ENCODE measurements around the gene POLA1.

Gene POLA1

DNA sequence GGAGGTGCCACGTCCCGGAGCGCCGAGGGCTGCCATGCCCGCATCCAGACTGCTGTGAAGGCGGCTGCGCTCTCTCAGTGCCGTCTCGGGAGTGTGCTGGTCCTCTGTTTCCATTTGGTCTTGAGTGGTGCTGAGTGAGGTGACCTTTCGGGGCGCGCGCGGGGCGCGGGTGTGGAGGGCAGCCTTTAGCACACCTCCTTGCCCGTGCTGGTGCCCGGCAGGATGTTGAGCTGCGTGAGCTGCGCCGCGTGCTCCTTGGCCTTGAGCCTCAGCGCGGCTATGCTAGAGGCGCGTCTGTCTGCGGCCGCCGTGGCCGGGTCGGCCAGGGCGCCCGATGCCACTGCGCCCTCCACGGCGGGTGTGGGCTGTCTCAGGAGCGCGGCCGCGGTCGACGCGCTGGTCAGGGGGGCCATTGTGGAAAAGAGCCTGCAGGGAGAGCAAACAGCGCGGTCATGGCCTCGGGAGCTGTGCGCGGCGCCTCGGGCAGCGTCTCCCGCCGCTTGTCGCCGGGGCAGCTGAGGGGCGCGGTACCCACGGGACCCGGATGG lies 310.8 kb downstream of the POLA1 start:
- Histone ChIP-seq H3K9me3 (ENCODE audit: control insufficient read depth, low read depth, low read length) (no peaks in the 10 kb centered on the region), H3K4me3 (ENCODE audit: low read length) (peak overlapping the region; percentile 26), H3K36me3 (ENCODE audit: control insufficient read depth, low read depth, low read length) (no peaks in the 10 kb centered on the region), H3K4me1 (ENCODE audit: control insufficient read depth, low read depth, low read length) (peaks cover 33% of the 10 kb centered on the region), H3K27me3 (ENCODE audit: control insufficient read depth, insufficient read depth, low read length) (peaks cover 99% of the 10 kb centered on the region), H3K27ac (ENCODE audit: low read length) (no peak overlapping the region), H3K9ac (ENCODE audit: low read length) (no peak overlapping the region)

DNA sequence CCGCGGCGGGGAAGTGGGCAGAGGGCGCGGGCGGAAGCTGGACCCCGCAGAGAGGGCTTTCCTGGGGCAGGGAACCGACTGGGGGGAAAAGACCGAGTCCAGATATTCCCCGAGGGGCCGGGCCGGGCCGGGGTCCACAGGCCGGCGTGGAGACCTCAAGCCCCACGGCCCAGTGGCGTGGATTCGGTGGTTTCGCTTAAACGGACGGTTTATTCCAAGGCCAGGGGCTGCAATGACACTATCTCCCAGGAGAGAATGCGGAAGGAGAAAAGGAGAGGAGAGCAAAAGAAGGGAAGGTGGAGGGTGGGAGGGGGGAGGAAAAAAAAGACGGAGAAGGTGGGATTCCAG lies 311.3 kb downstream of the POLA1 start:
- H3K9ac ChIP-seq (ENCODE audit: low read length): no peak overlapping the region
- no peaks in the 10 kb centered on the region for H3K36me3 ChIP-seq (ENCODE audit: control insufficient read depth, low read depth, low read length)
- no peak overlapping the region for H3K27ac ChIP-seq (ENCODE audit: low read length)
- H3K4me1 ChIP-seq (ENCODE audit: control insufficient read depth, low read depth, low read length): peaks cover 28% of the 10 kb centered on the region
- no peak overlapping the region for H3K4me3 ChIP-seq (ENCODE audit: low read length)
- H3K9me3 ChIP-seq (ENCODE audit: control insufficient read depth, low read depth, low read length): no peaks in the 10 kb centered on the region
- peaks cover 99% of the 10 kb centered on the region for H3K27me3 ChIP-seq (ENCODE audit: control insufficient read depth, insufficient read depth, low read length)

DNA sequence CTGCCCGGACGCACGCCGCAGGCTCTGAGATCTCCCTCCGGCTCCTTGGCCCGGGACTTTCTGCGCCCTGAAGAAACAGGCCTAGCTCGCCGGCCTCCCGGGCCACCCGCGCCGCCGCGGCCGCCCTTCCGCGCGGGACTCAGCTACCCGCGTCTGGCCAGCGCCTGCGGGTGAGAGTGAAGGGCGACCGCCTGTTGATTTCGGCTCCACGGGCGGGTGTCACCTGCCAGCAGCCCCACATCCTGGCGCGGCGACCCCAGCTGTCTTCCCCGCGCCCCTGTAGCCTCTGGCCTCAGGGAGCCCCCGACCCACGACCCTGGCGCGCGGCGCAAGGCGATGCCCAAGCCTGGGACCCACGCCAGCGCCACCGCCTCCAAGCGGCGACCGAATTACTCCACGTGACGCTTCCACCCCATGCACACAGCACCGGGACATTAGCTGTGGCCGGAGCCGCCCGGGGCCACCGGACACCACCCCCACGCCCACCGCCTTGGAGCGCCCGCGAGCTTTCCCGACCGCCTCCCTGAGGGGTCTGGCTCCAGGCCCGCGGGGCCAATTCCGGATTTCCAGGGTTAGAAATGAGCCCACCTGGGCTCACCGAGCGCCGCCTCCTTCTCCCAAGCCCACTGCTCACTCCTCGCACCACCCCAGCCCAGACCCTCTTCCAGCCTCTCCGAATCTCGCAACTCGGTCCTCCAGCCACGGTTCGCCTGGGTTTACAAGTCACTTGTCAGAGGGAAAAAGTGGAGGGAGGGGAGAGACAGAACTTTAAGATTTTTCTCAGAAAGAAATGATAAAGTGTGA lies 311.9 kb downstream of the POLA1 start:
- no peaks in the 10 kb centered on the region for H3K36me3 ChIP-seq (ENCODE audit: control insufficient read depth, low read depth, low read length)
- H3K9ac ChIP-seq (ENCODE audit: low read length): no peak overlapping the region
- no peak overlapping the region for H3K27ac ChIP-seq (ENCODE audit: low read length)
- no peak overlapping the region for H3K4me3 ChIP-seq (ENCODE audit: low read length)
- H3K4me1 ChIP-seq (ENCODE audit: control insufficient read depth, low read depth, low read length): peaks cover 27% of the 10 kb centered on the region
- H3K27me3 ChIP-seq (ENCODE audit: control insufficient read depth, insufficient read depth, low read length): peaks cover 99% of the 10 kb centered on the region
- H3K9me3 ChIP-seq (ENCODE audit: control insufficient read depth, low read depth, low read length): no peaks in the 10 kb centered on the region

DNA sequence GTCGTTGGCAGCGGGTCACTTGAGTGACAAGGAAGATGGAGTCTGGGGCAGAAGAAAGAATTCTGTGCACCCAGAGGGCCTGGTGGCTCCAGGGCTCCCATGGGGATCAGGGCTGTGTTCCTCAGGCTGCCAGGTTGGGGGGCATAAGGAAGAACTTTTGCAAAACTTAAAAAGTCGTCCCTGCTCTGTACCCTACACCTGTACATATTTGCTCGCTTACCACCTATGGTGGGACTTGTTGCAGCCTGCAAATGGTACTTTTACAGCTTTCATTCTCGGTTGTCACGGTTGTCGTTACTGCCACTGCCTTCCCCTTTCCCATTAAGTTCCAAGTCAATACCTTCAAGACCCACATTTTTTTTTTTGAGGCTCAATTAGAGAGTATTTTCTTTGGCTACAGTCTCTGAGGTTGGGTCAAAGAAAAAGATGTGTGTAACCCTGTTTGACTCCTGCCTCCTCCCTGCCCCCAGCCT lies 312.9 kb downstream of the POLA1 start:
- Histone ChIP-seq H3K4me1 (ENCODE audit: control insufficient read depth, low read depth, low read length) (peaks cover 26% of the 10 kb centered on the region), H3K36me3 (ENCODE audit: control insufficient read depth, low read depth, low read length) (no peaks in the 10 kb centered on the region), H3K4me3 (ENCODE audit: low read length) (peak overlapping the region; percentile 3), H3K9ac (ENCODE audit: low read length) (no peak overlapping the region), H3K27ac (ENCODE audit: low read length) (no peak overlapping the region), H3K27me3 (ENCODE audit: control insufficient read depth, insufficient read depth, low read length) (peaks cover 99% of the 10 kb centered on the region), H3K9me3 (ENCODE audit: control insufficient read depth, low read depth, low read length) (no peaks in the 10 kb centered on the region)

DNA sequence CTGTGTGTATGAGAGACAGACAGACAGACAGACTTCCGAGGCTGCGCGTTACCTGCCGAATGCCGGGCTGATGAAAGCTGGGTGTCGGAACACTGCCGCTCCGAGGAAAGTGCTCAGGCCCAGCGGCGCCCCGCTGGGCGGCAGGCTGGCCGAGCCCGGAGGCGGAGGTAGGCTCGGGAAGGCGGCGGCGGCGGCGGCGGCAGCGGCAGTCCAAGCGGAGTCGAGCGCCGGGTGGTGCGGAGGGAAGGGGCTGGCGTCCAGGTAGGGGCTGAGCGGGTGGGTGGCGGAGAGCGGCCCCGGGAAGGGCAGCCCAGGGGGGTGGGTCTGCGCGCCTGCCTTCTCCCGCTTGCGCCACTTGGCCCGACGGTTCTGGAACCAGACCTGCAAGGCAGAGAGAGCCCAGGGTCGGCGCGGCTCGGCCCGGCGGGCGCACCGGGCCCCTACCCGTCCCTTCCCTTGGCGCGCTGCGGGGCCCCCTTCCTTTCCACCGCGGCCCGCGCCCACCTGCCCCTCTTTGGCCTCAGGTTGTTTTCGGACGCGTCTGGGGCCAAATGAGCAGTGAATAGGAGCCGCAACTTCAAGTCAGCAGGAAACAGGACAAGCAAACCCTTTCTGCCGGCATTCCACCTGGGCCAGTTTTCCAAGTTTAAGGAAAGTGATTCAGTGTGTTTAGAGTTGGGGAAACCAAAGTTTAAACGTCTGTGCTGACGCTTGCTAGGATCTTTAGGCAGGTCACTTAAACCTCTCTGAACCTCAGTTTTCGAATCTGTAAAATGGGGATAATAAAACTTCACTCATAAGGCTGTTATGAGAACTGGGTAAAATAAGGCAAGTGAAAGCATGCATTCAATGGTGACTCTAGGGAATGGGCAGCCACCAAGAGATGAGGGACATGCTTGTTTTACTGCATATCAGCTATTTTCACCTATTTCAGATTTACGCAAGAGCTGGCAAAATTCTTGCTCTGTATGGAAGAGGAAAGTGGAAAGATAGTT lies 313.6 kb downstream of the POLA1 start:
- Histone ChIP-seq H3K9me3 (ENCODE audit: control insufficient read depth, low read depth, low read length) (no peaks in the 10 kb centered on the region), H3K4me3 (ENCODE audit: low read length) (peak overlapping the region; percentile 3), H3K36me3 (ENCODE audit: control insufficient read depth, low read depth, low read length) (no peaks in the 10 kb centered on the region), H3K9ac (ENCODE audit: low read length) (no peak overlapping the region), H3K4me1 (ENCODE audit: control insufficient read depth, low read depth, low read length) (peaks cover 29% of the 10 kb centered on the region), H3K27me3 (ENCODE audit: control insufficient read depth, insufficient read depth, low read length) (peaks cover 99% of the 10 kb centered on the region), H3K27ac (ENCODE audit: low read length) (no peak overlapping the region)

DNA sequence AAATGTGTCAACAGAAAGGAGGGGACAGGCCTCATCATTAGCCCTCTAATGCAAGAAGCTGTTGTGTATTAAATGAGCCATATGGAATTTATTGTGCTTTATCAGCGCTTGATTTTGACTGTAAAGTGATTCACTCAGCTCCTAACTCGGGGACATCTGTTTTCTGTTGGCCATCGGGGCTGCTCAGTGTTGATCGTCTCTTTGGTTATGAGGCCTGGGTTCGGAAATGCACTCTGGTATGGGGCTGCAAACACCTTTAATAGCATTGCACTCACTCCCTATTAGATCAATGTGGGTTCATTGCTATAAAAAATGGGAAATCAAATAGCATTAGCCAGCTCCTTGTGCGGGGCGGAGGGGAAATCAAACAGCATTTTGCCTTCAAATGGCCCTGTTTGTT lies 315.7 kb downstream of the POLA1 start:
- H3K9me3 ChIP-seq (ENCODE audit: control insufficient read depth, low read depth, low read length): no peaks in the 10 kb centered on the region
- H3K36me3 ChIP-seq (ENCODE audit: control insufficient read depth, low read depth, low read length): no peaks in the 10 kb centered on the region
- no peak overlapping the region for H3K9ac ChIP-seq (ENCODE audit: low read length)
- no peak overlapping the region for H3K27ac ChIP-seq (ENCODE audit: low read length)
- H3K4me3 ChIP-seq (ENCODE audit: low read length): no peak overlapping the region
- peaks cover 98% of the 10 kb centered on the region for H3K27me3 ChIP-seq (ENCODE audit: control insufficient read depth, insufficient read depth, low read length)
- H3K4me1 ChIP-seq (ENCODE audit: control insufficient read depth, low read depth, low read length): peaks cover 20% of the 10 kb centered on the region

DNA sequence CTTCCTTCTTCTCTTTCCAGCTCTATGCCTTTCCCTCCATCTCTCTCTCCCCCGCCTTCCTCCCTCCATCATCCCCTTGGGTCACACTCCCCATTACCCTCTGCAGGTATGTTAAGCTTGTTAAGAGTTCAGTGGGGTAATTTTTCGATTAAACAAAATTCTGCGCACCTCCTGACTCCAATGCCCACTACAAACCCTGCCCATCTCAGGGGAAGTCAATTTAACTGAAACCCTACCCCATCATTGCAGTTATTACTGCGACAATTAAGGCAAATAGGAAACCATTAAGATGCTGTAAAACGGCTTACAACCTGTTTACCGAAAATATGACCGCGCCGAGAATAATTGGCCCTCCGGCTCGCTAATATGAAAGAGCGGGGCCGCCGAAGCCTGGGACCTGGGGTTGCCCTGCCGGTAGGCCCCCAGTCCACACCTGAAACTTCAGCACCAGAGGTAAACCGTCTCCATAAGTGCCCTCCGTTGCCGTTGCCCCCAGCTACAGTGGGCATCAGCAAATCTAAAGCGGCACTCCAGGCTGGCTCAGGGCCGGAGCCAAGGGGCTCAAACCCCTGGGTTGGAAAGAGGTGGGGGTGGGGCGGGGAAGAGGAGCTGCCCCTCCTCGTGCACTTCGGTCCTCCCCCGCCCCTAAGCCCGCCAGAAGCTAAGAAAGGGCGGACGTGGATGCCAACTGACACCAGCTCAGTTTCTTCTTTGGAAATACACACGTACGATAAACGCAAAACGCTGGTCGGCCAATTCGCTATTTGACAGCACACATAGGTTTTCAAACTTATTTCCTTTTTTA lies 317.3 kb downstream of the POLA1 start:
- Histone ChIP-seq H3K27me3 (ENCODE audit: control insufficient read depth, insufficient read depth, low read length) (peaks cover 98% of the 10 kb centered on the region), H3K4me3 (ENCODE audit: low read length) (no peak overlapping the region), H3K27ac (ENCODE audit: low read length) (no peak overlapping the region), H3K9ac (ENCODE audit: low read length) (no peak overlapping the region), H3K4me1 (ENCODE audit: control insufficient read depth, low read depth, low read length) (peaks cover 18% of the 10 kb centered on the region), H3K9me3 (ENCODE audit: control insufficient read depth, low read depth, low read length) (no peaks in the 10 kb centered on the region), H3K36me3 (ENCODE audit: control insufficient read depth, low read depth, low read length) (no peaks in the 10 kb centered on the region)

DNA sequence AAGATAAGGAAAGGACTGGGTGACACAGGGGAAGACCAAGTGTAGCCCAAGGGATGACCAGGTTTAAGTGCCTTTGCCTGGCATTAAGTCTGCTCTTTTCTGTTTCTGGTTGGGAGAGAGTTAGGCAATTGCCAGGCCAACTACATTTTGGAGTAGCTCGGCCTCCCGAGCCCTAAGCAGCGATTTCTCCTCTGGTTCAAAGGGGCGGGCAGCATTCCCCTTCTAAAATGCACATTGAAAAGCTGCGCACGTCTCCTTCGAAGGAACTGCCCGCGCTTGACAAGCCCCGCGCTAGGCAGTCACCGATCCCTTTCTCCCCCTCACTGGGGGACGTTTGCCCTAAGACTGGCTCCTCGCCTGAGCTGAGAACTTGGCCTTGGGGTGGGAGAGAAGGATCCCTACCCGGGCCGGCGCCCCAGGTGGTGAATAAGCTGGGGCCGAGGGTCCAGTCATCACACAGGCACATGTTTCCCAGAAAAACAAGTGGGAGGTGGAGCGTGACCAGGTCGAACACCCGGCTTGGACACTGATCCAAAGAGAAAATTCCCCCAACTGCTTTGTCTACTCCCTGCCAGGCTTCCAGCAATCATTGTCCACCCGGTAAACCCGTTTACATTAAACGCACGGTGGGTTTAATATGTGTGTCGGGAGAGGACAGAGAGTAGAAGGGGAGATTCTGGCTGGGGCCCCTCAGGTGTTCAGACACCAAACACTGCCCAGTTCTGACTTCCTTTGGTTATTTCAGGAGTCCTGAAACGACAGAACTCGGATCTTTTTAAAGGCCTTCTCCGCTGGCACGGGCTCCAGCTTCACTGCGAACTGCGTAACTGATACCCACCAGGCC lies 318.1 kb downstream of the POLA1 start:
- no peaks in the 10 kb centered on the region for H3K36me3 ChIP-seq (ENCODE audit: control insufficient read depth, low read depth, low read length)

DNA sequence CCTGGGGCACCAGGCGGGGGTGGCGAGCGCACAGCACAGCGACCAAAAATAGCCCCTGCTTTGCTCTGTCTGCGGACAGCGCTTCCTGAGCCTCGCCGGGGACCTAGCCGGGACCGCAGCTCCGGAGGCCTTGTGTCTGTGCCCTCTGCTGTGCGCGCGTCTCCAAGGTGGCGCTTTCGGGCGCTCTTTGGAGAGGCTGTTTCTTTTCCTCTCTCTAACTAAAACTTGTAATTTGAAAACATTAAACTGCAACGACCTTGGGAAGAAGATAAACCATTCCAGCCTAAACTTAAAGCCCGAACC lies 318.7 kb downstream of the POLA1 start:
- H3K27me3 ChIP-seq (ENCODE audit: control insufficient read depth, insufficient read depth, low read length): peaks cover 98% of the 10 kb centered on the region
- no peak overlapping the region for H3K4me3 ChIP-seq (ENCODE audit: low read length)
- H3K9ac ChIP-seq (ENCODE audit: low read length): no peak overlapping the region
- no peaks in the 10 kb centered on the region for H3K9me3 ChIP-seq (ENCODE audit: control insufficient read depth, low read depth, low read length)
- no peak overlapping the region for H3K27ac ChIP-seq (ENCODE audit: low read length)
- no peaks in the 10 kb centered on the region for H3K36me3 ChIP-seq (ENCODE audit: control insufficient read depth, low read depth, low read length)
- peaks cover 15% of the 10 kb centered on the region for H3K4me1 ChIP-seq (ENCODE audit: control insufficient read depth, low read depth, low read length)

More for the DNA sequence above, 318.1 kb downstream of the POLA1 start:
- Histone ChIP-seq H3K4me1 (ENCODE audit: control insufficient read depth, low read depth, low read length) (peaks cover 14% of the 10 kb centered on the region), H3K9ac (ENCODE audit: low read length) (no peak overlapping the region), H3K27me3 (ENCODE audit: control insufficient read depth, insufficient read depth, low read length) (peaks cover 98% of the 10 kb centered on the region), H3K27ac (ENCODE audit: low read length) (no peak overlapping the region), H3K4me3 (ENCODE audit: low read length) (no peak overlapping the region), H3K9me3 (ENCODE audit: control insufficient read depth, low read depth, low read length) (no peaks in the 10 kb centered on the region)

DNA sequence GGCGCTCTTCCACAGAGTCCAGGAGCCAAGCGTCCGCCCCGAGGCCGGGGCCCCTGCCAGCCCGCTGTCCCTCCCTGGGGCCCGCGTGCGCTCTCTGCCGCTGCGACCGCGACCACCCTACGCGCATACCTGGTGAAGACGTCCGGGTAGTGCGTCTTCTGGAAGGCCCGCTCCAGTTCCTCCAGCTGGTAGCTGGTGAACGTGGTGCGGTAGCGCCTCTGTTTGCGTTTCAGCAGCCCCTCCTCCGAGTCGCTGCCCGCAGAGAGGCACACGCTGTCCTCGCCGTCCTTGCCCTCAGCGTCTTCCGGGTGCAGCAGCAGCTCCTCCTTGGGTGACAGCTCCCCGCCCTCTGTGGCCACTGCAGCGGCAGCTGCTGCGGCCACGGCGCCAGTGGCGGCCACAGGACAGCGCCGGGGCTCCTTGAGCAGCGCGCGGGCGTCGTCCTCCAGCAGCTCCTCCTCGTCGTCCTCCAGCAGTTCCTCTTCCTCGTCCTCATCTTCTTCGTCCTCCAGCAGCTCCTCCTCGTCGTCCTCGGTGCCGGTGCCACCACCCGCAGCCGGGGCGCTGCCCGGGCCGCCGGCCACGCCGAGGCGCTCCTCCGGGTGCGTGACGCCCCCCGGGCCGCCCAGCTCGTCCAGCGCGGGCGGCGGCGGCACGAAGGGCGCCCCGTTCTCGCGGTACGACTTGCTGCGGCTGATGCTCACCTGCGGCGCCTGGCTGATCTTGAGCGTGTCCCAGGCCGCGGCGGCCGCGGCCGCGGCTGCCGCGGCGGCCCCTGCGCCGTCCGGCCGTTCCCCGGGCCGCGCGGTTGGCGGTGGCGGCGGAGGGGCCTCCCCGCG lies 319.3 kb downstream of the POLA1 start:
- no peaks in the 10 kb centered on the region for H3K36me3 ChIP-seq (ENCODE audit: control insufficient read depth, low read depth, low read length)
- H3K27me3 ChIP-seq (ENCODE audit: control insufficient read depth, insufficient read depth, low read length): peaks cover 98% of the 10 kb centered on the region
- no peak overlapping the region for H3K27ac ChIP-seq (ENCODE audit: low read length)
- no peak overlapping the region for H3K9ac ChIP-seq (ENCODE audit: low read length)
- peaks cover 22% of the 10 kb centered on the region for H3K4me1 ChIP-seq (ENCODE audit: control insufficient read depth, low read depth, low read length)
- peak overlapping the region; percentile 11 for H3K4me3 ChIP-seq (ENCODE audit: low read length)
- no peaks in the 10 kb centered on the region for H3K9me3 ChIP-seq (ENCODE audit: control insufficient read depth, low read depth, low read length)

Measured in iPS-18a (cell line).